Myocyte (in vitro differentiated cells): ENCODE results near the gene ADSL. TPM values are rescaled to one million over a fixed set of nuclear protein-coding genes. Genes with fewer than 3 reads are reported as not detected.

ENCODE experiments used
- DNase-seq: peaks from one replicate; pipeline ENCODE4 v3.0.0-alpha.2; 2012; ENCODE audit warnings: low read depth
- total RNA-seq: library from RNA; depleted of rRNA; stranded (reverse); fragments of >200 nt; gene quantifications from 2 replicates; pipeline ENCODE4 v1.2.3, GENCODE V29; 2014

The ADSL gene
- total RNA-seq, 1 donor from 2014 or later, result 265 TPM

GRCh38 chr22:40326905-40327735 lies 19.2 kb upstream of the ADSL start:
- no peak for DNase-seq

- no peak for DNase-seq
Measured at GRCh38 chr22:40328546-40329456, 17.5 kb upstream of the ADSL start.

- DNase-seq, result no peak
Measured at GRCh38 chr22:40329466-40329865, 16.8 kb upstream of the ADSL start.

- no peak for DNase-seq
Measured at GRCh38 chr22:40330086-40330485, 16.2 kb upstream of the ADSL start.

- DNase-seq, result no peak
Measured at GRCh38 chr22:40330615-40331014, 15.7 kb upstream of the ADSL start.

GRCh38 chr22:40331706-40332105 lies 14.6 kb upstream of the ADSL start:
- DNase-seq, result no peak

GRCh38 chr22:40332319-40332781 lies 13.9 kb upstream of the ADSL start:
- no peak for DNase-seq

GRCh38 chr22:40334060-40334459 lies 12.2 kb upstream of the ADSL start:
- no peak for DNase-seq

GRCh38 chr22:40334899-40335298 lies 11.4 kb upstream of the ADSL start:
- DNase-seq, result no peak

- DNase-seq, result no peak
Measured at GRCh38 chr22:40335358-40335757, 10.9 kb upstream of the ADSL start.

GRCh38 chr22:40340044-40340443 lies 6.3 kb upstream of the ADSL start:
- DNase-seq, result no peak

- DNase-seq, result no peak
Measured at GRCh38 chr22:40341604-40342003, 4.7 kb upstream of the ADSL start.

GRCh38 chr22:40342521-40342920 lies 3.8 kb upstream of the ADSL start:
- no peak for DNase-seq

- DNase-seq, result peak; percentile 28
Measured at GRCh38 chr22:40345271-40345670, 1.0 kb upstream of the ADSL start.

- no peak for DNase-seq
Measured at GRCh38 chr22:40345815-40346184, 500 bp upstream of the ADSL start.

- DNase-seq, result peak; percentile 18
Measured at GRCh38 chr22:40347300-40347699, 1.0 kb downstream of the ADSL start.

- peak; percentile 60 for DNase-seq
Measured at GRCh38 chr22:40348025-40348658, 1.8 kb downstream of the ADSL start.

GRCh38 chr22:40352763-40353162 lies 6.5 kb downstream of the ADSL start:
- no peak for DNase-seq

- no peak for DNase-seq
Measured at GRCh38 chr22:40361100-40361499, 14.8 kb downstream of the ADSL start.

GRCh38 chr22:40363059-40363458 lies 16.8 kb downstream of the ADSL start:
- DNase-seq, result no peak

- DNase-seq, result no peak
Measured at GRCh38 chr22:40364431-40364830, 18.1 kb downstream of the ADSL start.

- DNase-seq, result no peak
Measured at GRCh38 chr22:40366068-40366467, 19.8 kb downstream of the ADSL start.
